NB4 (cell line): ENCODE results near the gene SLC44A4.
A peak's percentile ranks its signal among the peaks of the same experiment; 100 is the strongest.

Source experiments
- DNase-seq: peaks from one replicate; pipeline ENCODE4 v3.0.0; 2010; ENCODE audit warnings: low read depth
- H3K4me3 ChIP-seq: one replicate; pipeline ENCODE4 v1.5.1; 2011; ENCODE audit warnings: mild to moderate bottlenecking, low read depth, low read length, moderate library complexity
- CTCF ChIP-seq: IDR thresholded peaks from one replicate; pipeline ENCODE4 v1.5.1; 2012; ENCODE audit warnings: low read depth, low read length
- MYC ChIP-seq: IDR thresholded peaks from 2 replicates; pipeline ENCODE4 v1.6.1; 2011; ENCODE audit warnings: low read depth, low read length
- POLR2A ChIP-seq: IDR thresholded peaks from 2 replicates; pipeline ENCODE4 v1.6.1; 2011; ENCODE audit warnings: mild to moderate bottlenecking; ENCODE audit not compliant: insufficient read length; ENCODE audit errors: extremely low read depth
- TF ChIP-seq, protein P1 (sequence below): IDR thresholded peaks from 2 replicates; pipeline ENCODE4 v1.6.1; 2011; ENCODE audit warnings: low read depth, low read length

Gene SLC44A4

GRCh38 chr6:31920811-31921210, 42.0 kb upstream of the SLC44A4 start:
- DNase-seq = peak; percentile 76
- H3K4me3 ChIP-seq = no peak overlapping the region
- TF ChIP-seq POLR2A (no peak), MYC (no peak), CTCF (no peak)
- TF ChIP-seq, protein P1, sequence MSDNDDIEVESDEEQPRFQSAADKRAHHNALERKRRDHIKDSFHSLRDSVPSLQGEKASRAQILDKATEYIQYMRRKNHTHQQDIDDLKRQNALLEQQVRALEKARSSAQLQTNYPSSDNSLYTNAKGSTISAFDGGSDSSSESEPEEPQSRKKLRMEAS = no peak

DNA sequence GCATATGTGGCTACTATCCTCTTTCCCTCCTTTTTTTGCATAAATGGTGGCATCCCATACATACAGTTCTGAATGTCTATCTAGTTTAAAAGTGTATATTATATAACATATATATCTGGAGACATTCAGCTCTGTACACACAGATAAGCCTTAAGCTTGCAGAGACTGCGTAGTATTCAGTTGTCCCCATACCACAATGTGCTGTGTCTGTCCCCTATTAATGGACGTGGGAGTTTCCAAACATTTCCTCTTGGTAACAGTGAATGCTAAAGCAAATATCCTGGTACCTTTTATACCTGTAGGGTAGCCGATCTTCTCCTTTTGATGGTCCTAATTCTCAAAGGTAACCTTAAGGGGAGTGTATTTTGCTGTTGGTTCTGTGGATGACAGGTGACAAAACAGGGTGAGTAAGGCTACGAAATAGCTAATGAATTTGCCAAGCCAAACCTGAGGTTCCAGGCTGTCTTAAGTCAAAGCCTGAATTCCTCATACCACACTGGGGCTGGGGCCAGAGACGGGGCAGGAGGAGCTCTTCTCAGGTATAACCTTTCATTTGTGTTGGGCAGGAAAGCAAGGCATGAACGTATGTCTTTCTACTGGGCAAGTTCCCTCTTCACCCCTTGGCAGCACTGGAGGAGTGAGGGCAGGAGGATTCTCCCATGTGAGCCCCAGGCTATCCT, 41.0 kb upstream of the SLC44A4 start:
- DNase-seq = no peak
- TF ChIP-seq, protein P1 = no peak
- TF ChIP-seq MYC (no peak), CTCF (no peak)
- no peak overlapping the region for H3K4me3 ChIP-seq

DNA sequence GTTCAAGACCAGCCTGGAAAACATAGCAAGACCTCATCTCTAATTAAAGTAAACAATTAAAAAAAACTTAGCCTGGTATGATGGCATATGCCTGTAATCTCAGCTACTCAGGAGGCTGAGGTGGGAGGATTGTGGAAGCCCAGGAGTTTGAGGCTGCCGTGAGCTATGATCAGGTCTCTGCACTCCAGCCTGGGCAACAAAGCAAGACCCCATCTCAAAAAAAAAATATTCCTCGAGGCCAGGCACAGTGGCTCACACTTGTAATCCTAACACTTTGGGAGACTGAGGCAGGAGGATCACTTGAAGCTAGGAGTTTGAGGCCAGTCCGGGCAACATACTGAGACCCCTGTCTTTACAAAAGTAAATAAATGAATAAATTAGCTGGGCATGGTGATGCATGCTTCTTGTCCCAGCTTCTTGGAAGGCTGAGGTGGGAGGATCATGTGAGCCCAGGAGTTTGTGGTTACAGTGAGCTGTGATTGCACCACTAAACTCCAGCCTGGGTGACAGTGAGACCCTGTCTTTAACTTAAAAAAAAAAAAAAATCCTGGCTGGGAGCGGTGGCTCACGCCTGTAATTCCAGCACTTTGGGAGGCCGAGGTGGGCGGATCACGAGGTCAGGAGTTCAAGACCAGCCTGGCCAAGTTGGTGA, 39.4 kb upstream of the SLC44A4 start:
- no peak overlapping the region for H3K4me3 ChIP-seq
- DNase-seq = peak; percentile 56
- TF ChIP-seq MYC (no peak), CTCF (no peak), POLR2A (no peak)
- TF ChIP-seq, protein P1 = no peak

- no peak for TF ChIP-seq CTCF
- no peak for TF ChIP-seq MYC
- TF ChIP-seq, protein P1 = no peak
- TF ChIP-seq POLR2A = no peak
- no peak for DNase-seq
- no peak overlapping the region for H3K4me3 ChIP-seq
Measured at GRCh38 chr6:31915756-31916155, 37.0 kb upstream of the SLC44A4 start.

DNA sequence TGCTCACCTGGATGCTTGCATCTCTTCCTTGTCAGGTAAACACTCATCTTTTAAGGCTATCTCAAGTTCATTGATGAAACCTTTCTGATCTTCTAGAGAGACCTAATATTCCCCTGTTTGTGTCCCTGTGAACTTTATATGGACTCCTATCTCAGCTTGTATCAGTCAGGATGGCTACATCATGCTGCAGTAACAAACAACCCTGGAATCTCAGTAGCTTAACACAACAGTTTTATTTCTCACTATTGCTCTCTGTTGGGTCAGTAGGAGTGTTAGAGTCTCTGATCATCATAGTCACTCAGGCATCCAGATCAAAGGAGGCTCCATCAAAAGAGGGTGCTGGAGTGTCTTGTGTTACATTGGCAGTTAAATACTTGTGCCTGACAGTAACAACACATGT, 36.6 kb upstream of the SLC44A4 start:
- no peak overlapping the region for H3K4me3 ChIP-seq
- TF ChIP-seq CTCF (no peak), MYC (no peak), POLR2A (no peak)
- TF ChIP-seq, protein P1 = no peak
- no peak for DNase-seq
